GM21737 (cell line): ENCODE data around the gene ABRAXAS1.
"Not testable (repeated sequence)": the region's sequence is repeated elsewhere in the genome, so short reads cannot be mapped to it uniquely, and the experiment has no call there.

Source experiments
- ATAC-seq: cut with Tn5 transposase; IDR thresholded peaks from one replicate; pipeline ENCODE4 v1.9.1; 2021; ENCODE audit warnings: mild to moderate bottlenecking, moderate library complexity; ENCODE audit not compliant: unreplicated experiment

Gene ABRAXAS1

GRCh38 chr4:83484500-83485461 lies at the start of gene ABRAXAS1:
Gene ABRAXAS1, minus strand, starts transcription at chr4:83485100. Its CDS starts 28 bp downstream, at chr4:83485072.
- peak; percentile 98 for ATAC-seq

- no peak for ATAC-seq
Measured at GRCh38 chr4:83527671-83528070, 42.8 kb upstream of the ABRAXAS1 start.

- ATAC-seq, result no peak
Measured at GRCh38 chr4:83522239-83522638, 37.3 kb upstream of the ABRAXAS1 start.

DNA sequence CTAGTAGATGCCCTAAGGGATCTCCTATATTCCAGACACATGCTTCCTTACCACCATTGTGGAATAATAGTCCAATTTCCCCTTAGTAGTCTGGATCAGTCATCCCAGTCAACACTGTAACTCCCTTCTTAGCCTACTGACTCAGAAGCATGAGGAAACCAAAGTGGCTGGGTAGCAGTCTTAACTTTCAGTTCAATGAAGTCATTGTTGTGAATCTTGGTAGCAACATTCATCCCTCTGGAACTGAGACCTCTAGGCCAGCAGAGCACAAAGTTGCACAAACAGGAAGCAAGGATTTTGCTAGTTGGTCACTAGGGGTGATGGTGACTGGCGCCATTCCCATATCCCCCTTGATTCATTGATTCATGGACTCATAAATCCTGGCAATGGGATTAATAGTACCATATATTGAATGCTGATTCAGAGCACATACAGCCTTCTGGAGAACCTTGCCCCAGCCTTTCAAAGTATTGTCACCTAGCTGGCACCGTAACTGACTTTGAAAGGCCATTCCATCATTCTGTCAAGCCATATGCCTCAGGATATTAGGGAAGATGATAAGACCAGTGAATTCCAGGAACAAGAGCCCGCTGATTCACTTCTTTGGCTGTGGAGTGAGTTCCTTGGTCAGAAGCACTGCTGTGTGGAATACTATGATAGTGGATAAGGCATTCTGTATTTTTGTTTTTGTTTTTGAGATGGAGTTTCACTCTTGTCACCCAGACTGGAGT lies 31.3 kb upstream of the ABRAXAS1 start:
- no peak for ATAC-seq

DNA sequence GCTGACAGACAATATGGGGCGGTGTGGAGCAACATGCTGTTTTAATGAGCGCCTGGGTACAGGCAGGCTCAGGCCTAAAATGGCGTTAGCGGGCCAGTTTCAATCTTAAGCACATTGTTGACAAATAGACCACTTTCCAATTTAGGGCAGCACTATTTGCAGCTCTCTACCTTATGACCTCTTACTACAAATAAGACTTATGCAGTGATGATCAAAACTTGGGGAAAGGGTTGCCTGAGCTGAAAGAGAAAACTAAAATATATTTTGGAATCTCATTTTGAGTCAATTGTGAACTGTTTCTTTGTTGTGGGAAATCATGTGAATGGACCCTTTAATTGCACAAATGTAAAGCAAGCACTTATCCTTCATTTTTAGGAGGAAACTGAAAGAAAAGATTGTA lies 25.5 kb upstream of the ABRAXAS1 start:
- no peak for ATAC-seq

- ATAC-seq, result not testable (repeated sequence)
Measured at GRCh38 chr4:83509156-83509585, 24.3 kb upstream of the ABRAXAS1 start.

DNA sequence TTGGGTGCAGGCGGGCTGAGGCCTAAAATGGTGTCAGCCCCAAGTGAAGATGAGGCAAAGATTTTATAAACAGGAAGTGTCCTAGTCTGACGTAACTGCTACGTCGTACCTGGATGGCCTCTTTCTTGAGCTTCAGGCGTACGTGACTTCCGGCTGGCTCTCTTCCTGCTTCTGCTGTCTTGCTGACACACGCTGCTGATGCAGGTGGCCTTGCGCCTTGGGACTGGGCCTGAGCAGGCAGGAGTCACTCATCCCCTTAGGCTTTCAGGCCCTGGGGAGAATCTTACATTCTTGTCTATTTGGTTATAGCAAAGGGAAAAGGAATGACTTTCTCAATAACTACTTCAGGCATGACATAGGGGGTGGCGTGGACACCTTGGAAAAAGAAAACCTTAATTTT lies 20.1 kb upstream of the ABRAXAS1 start:
- ATAC-seq, result no peak

DNA sequence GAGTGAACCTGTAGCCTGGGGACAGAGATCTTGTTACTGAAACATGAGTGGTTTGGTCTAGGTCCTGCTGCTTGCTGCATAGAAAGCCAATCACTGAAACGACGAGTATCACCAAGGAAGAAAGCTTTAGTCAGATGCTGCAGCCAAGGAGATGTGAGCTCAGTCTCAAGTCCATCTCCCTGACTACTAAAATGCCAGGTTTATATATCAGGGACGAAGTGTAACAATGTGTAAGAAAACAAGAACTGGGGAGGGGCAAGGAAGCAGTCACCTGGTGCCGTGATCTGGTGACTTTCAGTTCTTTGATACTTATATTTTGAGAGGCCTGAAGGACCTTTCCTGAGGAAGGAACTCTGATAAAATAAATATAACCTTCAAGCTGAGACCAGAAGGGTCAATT lies 19.6 kb upstream of the ABRAXAS1 start:
- ATAC-seq, result no peak

DNA sequence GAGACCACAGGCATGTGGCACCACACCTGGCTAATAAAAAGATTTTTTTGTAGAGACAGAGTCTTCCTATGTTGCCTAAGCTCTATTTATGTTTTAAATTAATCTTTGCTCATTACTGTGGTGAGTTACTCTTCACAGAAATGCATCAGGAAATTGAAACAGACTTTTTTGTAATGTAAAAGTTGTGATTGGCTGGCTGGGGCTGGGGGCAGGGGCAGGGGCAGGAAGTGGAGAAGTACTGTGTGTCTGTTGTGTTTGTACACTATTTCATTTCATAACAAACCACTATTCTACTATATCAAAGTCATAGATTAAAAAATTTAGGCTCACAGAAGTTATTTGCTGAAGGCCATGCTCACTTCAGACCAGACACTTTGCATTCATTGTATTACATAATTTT lies 19.1 kb upstream of the ABRAXAS1 start:
- ATAC-seq, result no peak

DNA sequence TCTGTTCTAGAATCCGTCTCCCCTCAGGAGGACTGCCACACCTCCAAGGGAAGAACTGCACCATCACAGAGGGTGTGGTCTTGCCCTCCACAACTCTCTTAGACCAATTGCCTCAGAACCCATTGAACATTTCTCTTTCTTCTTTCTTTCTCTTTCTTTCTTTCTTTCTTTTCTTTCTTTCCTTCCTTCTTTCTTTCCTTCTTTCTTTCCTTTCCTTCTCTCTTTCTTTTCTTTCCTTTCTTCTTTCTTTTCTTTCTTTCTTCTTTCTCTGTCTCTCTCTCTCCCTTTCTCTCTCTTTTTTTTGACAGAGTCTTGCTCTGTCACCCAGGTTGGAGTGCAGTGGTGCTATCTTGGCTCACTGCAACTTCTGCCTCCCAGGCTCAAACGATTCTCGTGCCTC lies 16.8 kb upstream of the ABRAXAS1 start:
- not testable (repeated sequence) for ATAC-seq

GRCh38 chr4:83498187-83498586 lies 13.3 kb upstream of the ABRAXAS1 start:
- ATAC-seq, result no peak

DNA sequence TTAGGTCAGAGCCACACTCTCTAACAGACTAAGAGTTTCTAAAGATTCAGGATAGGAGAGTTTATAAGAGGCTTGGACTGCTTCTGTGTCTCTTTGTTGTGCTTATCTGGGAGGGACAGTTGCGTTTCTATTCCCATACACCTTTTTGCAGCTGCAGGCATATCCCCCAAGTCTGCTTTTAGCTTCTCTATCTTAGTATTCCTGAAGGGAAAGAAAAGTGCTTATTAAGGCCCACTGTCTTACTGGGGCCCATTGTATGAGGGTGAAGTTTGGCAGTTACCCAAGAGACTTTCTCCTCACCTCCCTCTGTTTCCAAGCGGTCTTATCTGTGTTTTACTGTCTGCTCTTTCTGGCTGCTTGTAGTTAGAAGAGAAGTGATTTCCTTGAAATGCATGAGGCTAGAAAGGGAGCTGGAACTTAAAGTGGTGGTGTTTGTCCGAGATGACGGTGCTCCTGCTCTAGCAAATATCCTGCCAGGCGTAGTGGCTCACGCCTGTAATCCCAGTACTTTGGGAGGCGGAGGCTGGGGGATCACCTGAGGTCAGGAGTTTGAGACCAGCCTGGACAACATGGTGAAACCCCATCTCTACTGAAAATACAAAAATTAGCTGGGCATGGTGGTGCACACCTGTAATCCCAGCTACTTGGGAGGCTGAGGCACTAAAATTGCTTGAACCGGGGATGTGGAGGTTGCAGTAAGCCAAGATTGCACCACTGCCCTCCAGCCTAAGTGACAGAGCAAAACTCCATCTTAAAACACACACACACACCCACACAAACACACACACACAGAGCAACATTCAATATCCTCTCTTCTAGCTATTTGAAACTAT lies 11.4 kb upstream of the ABRAXAS1 start:
- not testable (repeated sequence) for ATAC-seq

- ATAC-seq, result no peak
Measured at GRCh38 chr4:83490876-83491450, 6.1 kb upstream of the ABRAXAS1 start.

GRCh38 chr4:83489711-83490326 lies 4.9 kb upstream of the ABRAXAS1 start:
- no peak for ATAC-seq

DNA sequence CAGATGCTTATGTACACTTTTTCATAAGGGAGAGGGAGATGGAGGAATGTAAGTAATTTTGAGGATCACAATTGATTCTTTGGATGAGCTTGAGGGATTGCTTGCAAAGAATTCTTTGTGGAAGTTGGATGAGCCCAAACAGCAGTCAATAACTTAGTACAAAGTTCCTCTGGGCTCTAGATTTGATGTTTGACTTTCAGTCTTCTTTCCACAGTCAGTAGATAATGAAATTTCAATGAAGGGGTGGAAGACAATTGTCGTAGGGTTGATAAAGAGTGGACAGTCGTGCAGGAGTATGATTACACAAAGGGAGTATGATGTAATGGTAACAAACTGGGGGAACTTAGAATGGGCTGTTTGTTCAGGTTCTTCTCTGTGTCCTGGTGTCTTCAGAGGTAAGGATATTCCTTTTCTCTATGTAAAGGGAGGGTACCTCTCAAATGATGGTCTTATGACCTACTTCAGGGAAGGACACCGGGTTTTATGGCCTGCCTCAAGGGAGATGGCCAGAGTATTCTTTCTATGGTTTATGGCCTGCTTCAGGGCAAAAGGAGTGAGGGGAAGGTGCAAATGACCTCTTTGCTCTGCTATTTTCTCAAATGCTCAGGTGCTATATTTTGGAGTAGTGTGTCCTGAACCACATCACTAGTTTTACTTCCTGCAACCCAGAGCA lies 1.7 kb upstream of the ABRAXAS1 start:
- ATAC-seq, result no peak

DNA sequence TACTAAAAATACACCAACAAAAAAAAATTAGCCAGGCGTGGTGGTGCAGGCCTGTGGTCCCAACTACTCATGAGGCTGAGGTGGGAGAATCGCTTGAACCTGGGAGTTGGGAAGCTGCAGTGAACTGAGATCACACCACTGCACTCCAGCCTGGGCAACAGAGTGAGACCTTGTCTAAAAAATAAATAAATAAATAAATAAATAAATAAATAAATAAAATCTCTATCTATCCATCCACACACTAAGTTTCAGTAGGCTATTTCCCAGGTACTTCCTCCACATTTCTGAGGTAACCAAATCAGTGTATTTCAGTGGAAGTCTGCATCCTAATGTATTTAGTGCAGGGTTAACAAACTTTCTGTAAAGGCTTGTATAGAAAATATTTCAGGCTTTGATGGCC lies 10.9 kb downstream of the ABRAXAS1 start:
- ATAC-seq, result no peak

GRCh38 chr4:83473423-83473822 lies 11.5 kb downstream of the ABRAXAS1 start:
- no peak for ATAC-seq

DNA sequence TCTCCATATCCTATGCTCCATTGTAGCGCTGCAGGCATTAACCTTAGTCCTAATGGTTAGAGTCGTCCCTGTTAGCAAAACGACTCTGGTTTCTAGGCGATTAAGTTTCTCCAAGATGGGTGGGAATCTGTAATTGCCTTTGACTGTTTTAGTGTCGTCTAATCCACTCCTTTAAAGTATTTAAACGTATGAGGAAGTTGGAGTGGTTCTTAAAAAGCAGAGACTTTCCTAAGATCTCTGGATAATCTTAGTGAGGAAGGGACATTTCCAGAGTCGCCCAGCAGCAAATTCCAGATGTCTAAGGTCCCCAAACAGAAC lies 28.8 kb downstream of the ABRAXAS1 start:
- no peak for ATAC-seq

GRCh38 chr4:83455281-83456183 lies 29.4 kb downstream of the ABRAXAS1 start, which contains the start of the genes HELQ and MRPS18C:
Gene HELQ, minus strand, starts transcription at chr4:83455823. Its CDS starts 130 bp downstream, at chr4:83455693.
Gene MRPS18C, plus strand, starts transcription at chr4:83456058. Its CDS starts 20 bp downstream, at chr4:83456078.
- peak; percentile 94 for ATAC-seq
